ENCODE results near the gene F2RL3.

Gene F2RL3

GRCh38 chr19:16894080-16894479 lies 5.3 kb downstream of the F2RL3 start:
- DNase-seq (ENCODE audit: low spot score) = no peak

GRCh38 chr19:16895467-16896145 lies 6.8 kb downstream of the F2RL3 start:
- DNase-seq (ENCODE audit: low spot score) = no peak

- DNase-seq (ENCODE audit: low spot score) = no peak
Observed at GRCh38 chr19:16896146-16897028, 7.6 kb downstream of the F2RL3 start.

GRCh38 chr19:16897029-16897855 lies 8.4 kb downstream of the F2RL3 start:
- DNase-seq (ENCODE audit: low spot score) = peak; percentile 63

- no peak for DNase-seq (ENCODE audit: low spot score)
Observed at GRCh38 chr19:16897856-16898161, 9.0 kb downstream of the F2RL3 start.

GRCh38 chr19:16898361-16899015 lies 9.7 kb downstream of the F2RL3 start:
- no peak for DNase-seq (ENCODE audit: low spot score)

- DNase-seq (ENCODE audit: low spot score) = peak; percentile 35
Observed at GRCh38 chr19:16899566-16900075, 10.8 kb downstream of the F2RL3 start.

GRCh38 chr19:16901491-16902175 lies 12.8 kb downstream of the F2RL3 start:
- no peak for DNase-seq (ENCODE audit: low spot score)

GRCh38 chr19:16902545-16902944 lies 13.7 kb downstream of the F2RL3 start:
- DNase-seq (ENCODE audit: low spot score) = no peak

- DNase-seq (ENCODE audit: low spot score) = no peak
Observed at GRCh38 chr19:16903347-16903746, 14.5 kb downstream of the F2RL3 start.

GRCh38 chr19:16904599-16904998 lies 15.8 kb downstream of the F2RL3 start:
- no peak for DNase-seq (ENCODE audit: low spot score)

- no peak for DNase-seq (ENCODE audit: low spot score)
Observed at GRCh38 chr19:16908759-16909158, 20.0 kb downstream of the F2RL3 start.

GRCh38 chr19:16911046-16911445 lies 22.2 kb downstream of the F2RL3 start:
- no peak for DNase-seq (ENCODE audit: low spot score)

GRCh38 chr19:16912780-16913179 lies 24.0 kb downstream of the F2RL3 start:
- DNase-seq (ENCODE audit: low spot score) = no peak

- no peak for DNase-seq (ENCODE audit: low spot score)
Observed at GRCh38 chr19:16914421-16914820, 25.6 kb downstream of the F2RL3 start.

- no peak for DNase-seq (ENCODE audit: low spot score)
Observed at GRCh38 chr19:16915135-16915534, 26.3 kb downstream of the F2RL3 start.

- no peak for DNase-seq (ENCODE audit: low spot score)
Observed at GRCh38 chr19:16915734-16916133, 26.9 kb downstream of the F2RL3 start.

- no peak for DNase-seq (ENCODE audit: low spot score)
Observed at GRCh38 chr19:16917401-16917800, 28.6 kb downstream of the F2RL3 start.

GRCh38 chr19:16919496-16919895 lies 30.7 kb downstream of the F2RL3 start:
- no peak for DNase-seq (ENCODE audit: low spot score)

GRCh38 chr19:16920816-16921529 lies 32.2 kb downstream of the F2RL3 start:
- peak; percentile 97 for DNase-seq (ENCODE audit: low spot score)

All from RKO (cell line).